GM12878 (cell line): Measurements from ENCODE around the gene EXOC3L1. TPM values are rescaled to one million over a fixed set of nuclear protein-coding genes. Genes with fewer than 3 reads are reported as not detected.

ENCODE experiments used
- ATAC-seq: fragments of 200-7000 bp; cut with Tn5 transposase; 3 replicates; pipeline ENCODE4 v1.9.1; 2020; ENCODE audit warnings: mild to moderate bottlenecking, moderate library complexity
- BruUV-seq: library from RNA; stranded (reverse); fragments of 400-500 nt; replicated peaks from 2 replicates; lab custom pipeline; 2021; lab: Mats Ljungman, UMichigan
- CTCF ChIA-PET: fragments of 300-600 bp; sonication (Branson Sonifier 250); formaldehyde crosslinking; extraction: SDS; loops from one replicate; lab custom pipeline; 2021; ENCODE audit warnings: inconsistent platforms; lab: Yijun Ruan, JAX
- POLR2A ChIA-PET: fragments of 350-600 bp; formaldehyde crosslinking; extraction: SDS; loops from one replicate; lab custom pipeline; 2021; ENCODE audit warnings: inconsistent platforms; lab: Charles Lee
- RAD21 ChIA-PET: fragments of 300-600 bp; sonication (Branson Sonifier 250); formaldehyde crosslinking; loops from one replicate; lab custom pipeline; 2023; ENCODE audit warnings: antibody characterized with exemption; ENCODE audit not compliant: unreplicated experiment; lab: Charles Lee
- SMC1A ChIA-PET: fragments of 300-600 bp; sonication (Branson Sonifier 250); formaldehyde crosslinking; loops from one replicate; lab custom pipeline; 2023; ENCODE audit not compliant: unreplicated experiment, uncharacterized antibody; lab: Charles Lee
- DNase-seq: peaks from one replicate; pipeline ENCODE4 v3.0.0-alpha.2; 2011; ENCODE audit warnings: low read depth, low spot score
- FAIRE-seq: peaks from 3 replicates; lab custom pipeline; 2011; peaks lifted over from hg19 to GRCh38; lab: Jason Lieb, UNC
- H2AFZ ChIP-seq: 2 replicates; pipeline ENCODE4 v1.6.0; 2011; ENCODE audit warnings: low read depth, low read length, control low read depth; ENCODE audit not compliant: control insufficient read depth
- H3K27ac ChIP-seq: 2 replicates; pipeline ENCODE4 v1.5.1; 2011; ENCODE audit warnings: control low read depth; ENCODE audit not compliant: control insufficient read depth, insufficient read depth
- H3K27me3 ChIP-seq, 2 experiments: replicated peaks in 1 of 2; 2 replicates each; pipeline versions ENCODE4 v1.6.0 to v1.6.1; 2011; ENCODE audit warnings: low read length in 1 of 2; ENCODE audit not compliant: control insufficient read depth in 2 of 2, insufficient read depth in 2 of 2
- H3K36me3 ChIP-seq, 2 experiments: 2 replicates each; pipeline ENCODE4 v1.5.1; 2011; ENCODE audit warnings: low read length in 1 of 2; ENCODE audit not compliant: control insufficient read depth in 2 of 2, insufficient read depth in 2 of 2
- H3K4me1 ChIP-seq: 2 replicates; pipeline ENCODE4 v1.6.1; 2011; ENCODE audit warnings: mild to moderate bottlenecking, low read length, moderate library complexity, mixed read lengths; ENCODE audit not compliant: control insufficient read depth, insufficient read depth
- H3K4me2 ChIP-seq: 2 replicates; pipeline ENCODE4 v1.6.0; 2011; ENCODE audit warnings: control low read depth; ENCODE audit not compliant: control insufficient read depth, insufficient read depth
- H3K4me3 ChIP-seq: fragments of 200-600 bp; sonication (generic); 2 replicates; pipeline ENCODE4 v1.5.1; 2016
- H3K79me2 ChIP-seq: 2 replicates; pipeline ENCODE4 v1.6.0; 2011; ENCODE audit warnings: low read length; ENCODE audit not compliant: control insufficient read depth, insufficient read depth
- H3K9ac ChIP-seq: 2 replicates; pipeline ENCODE4 v1.8.0; 2011; ENCODE audit warnings: low read length, control low read depth, mixed read lengths; ENCODE audit not compliant: control insufficient read depth, insufficient read depth
- H3K9me3 ChIP-seq: replicated peaks from 3 replicates; pipeline ENCODE4 v1.5.1; 2011; ENCODE audit warnings: mild to moderate bottlenecking, low read length; ENCODE audit not compliant: control insufficient read depth, insufficient read depth
- H4K20me1 ChIP-seq: 2 replicates; pipeline ENCODE4 v1.6.0; 2011; ENCODE audit not compliant: control insufficient read depth, insufficient read depth
- BRCA1 ChIP-seq: IDR thresholded peaks from 2 replicates; pipeline ENCODE4 v1.6.1; 2011; ENCODE audit warnings: low read depth, low read length, improper control_type of control experiment
- CREM ChIP-seq: IDR thresholded peaks from 2 replicates; pipeline ENCODE4 v1.6.1; 2014; ENCODE audit warnings: antibody characterized with exemption, low read depth
- HDAC2 ChIP-seq: fragments of 200-600 bp; sonication (generic); IDR thresholded peaks from 2 replicates; pipeline ENCODE4 v1.6.1; 2017
- JUNB ChIP-seq: IDR thresholded peaks from 2 replicates; pipeline ENCODE4 v1.6.1; 2016; ENCODE audit warnings: antibody characterized with exemption, mild to moderate bottlenecking
- MAX ChIP-seq: IDR thresholded peaks from 2 replicates; pipeline ENCODE4 v1.6.1; 2012; ENCODE audit warnings: low read depth, low read length, improper control_type of control experiment
- MTA3 ChIP-seq: IDR thresholded peaks from 2 replicates; pipeline ENCODE4 v1.6.1; 2012; ENCODE audit warnings: low read length, inconsistent platforms, borderline replicate concordance
- NFYA ChIP-seq: IDR thresholded peaks from 2 replicates; pipeline ENCODE4 v1.6.1; 2011; ENCODE audit warnings: low read depth, mild to moderate bottlenecking, low read length, improper control_type of control experiment, borderline replicate concordance
- PML ChIP-seq: IDR thresholded peaks from 2 replicates; pipeline ENCODE4 v1.6.1; 2012; ENCODE audit warnings: low read length, inconsistent platforms
- POLR2A ChIP-seq: IDR thresholded peaks from 2 replicates; pipeline ENCODE4 v1.6.1; 2011; ENCODE audit warnings: low read depth, mild to moderate bottlenecking, low read length
- SMAD1 ChIP-seq: fragments of 450-650 bp; IDR thresholded peaks from 2 replicates; pipeline ENCODE4 v1.6.1; 2018; ENCODE audit warnings: mild to moderate bottlenecking, low read depth; ENCODE audit not compliant: partially characterized antibody
- SPI1 ChIP-seq: IDR thresholded peaks from 2 replicates; pipeline ENCODE4 v1.6.1; 2011; ENCODE audit warnings: low read depth, mild to moderate bottlenecking, low read length, moderate library complexity, borderline replicate concordance; ENCODE audit not compliant: insufficient read depth
- TCF12 ChIP-seq: IDR thresholded peaks from 2 replicates; pipeline ENCODE4 v1.6.1; 2011; ENCODE audit warnings: low read depth, mild to moderate bottlenecking, low read length
- ZNF24 ChIP-seq: fragments of 450-650 bp; IDR thresholded peaks from 2 replicates; pipeline ENCODE4 v1.6.1; 2017; ENCODE audit warnings: antibody characterized with exemption, mild to moderate bottlenecking
- WGBS: methylation state at CpG from one replicate; pipeline ENCODE4 v1.1.6; 2016; ENCODE audit warnings: low lambda C conversion rate; ENCODE audit not compliant: insufficient replicate concordance, insufficient coverage; ENCODE audit errors: missing lambda C conversion rate; 5-methylcytosine and 5-hydroxymethylcytosine counted together
- in situ Hi-C: fragments of 300-500 bp; cut with MboI; formaldehyde crosslinking; loops from 9 replicates; pipeline ENCODE4 v1.14.3; 2018; ENCODE audit warnings: mixed read lengths
- intact Hi-C: fragments of 100-400 bp; cut with micrococcal nuclease; formaldehyde crosslinking; loops from one replicate; pipeline ENCODE4 v1.14.2; 2022; ENCODE audit not compliant: unreplicated experiment
- polyA plus RNA-seq, 11 experiments: library from polyadenylated mRNA; depleted of rRNA in 4 of 11; unstranded in 6 of 11; stranded (reverse) in 5 of 11; fragments of >200 nt; fragmentation: Nextera tagmentation in 4 of 11; fragmentation: Illumina TruSeq in 1 of 11; extraction: Ambion mirVana in 4 of 11; extraction: Trizol in 1 of 11; gene quantifications; 1 replicate in 1 of 11; 2 replicates in 10 of 11; pipeline versions ENCODE4 v1.2.1 to v1.2.3, GENCODE V29; 2011 to 2016; ENCODE audit warnings: inconsistent platforms in 2 of 11, missing spikeins in 2 of 11, low read depth in 1 of 11
- total RNA-seq, 4 experiments: library from RNA; depleted of rRNA in 3 of 4; stranded (reverse); fragments of >200 nt in 3 of 4; fragmentation: Illumina TruSeq in 1 of 4; extraction: Trizol in 1 of 4; gene quantifications; 2 replicates each; pipeline versions ENCODE4 v1.2.1 to v1.2.3, GENCODE V29; 2013 to 2021

Gene EXOC3L1
- total and polyA plus RNA-seq, 10 of the 15 experiments (the other 5 are each of a cell fraction or from before 2014, with no cell fraction given): 0.07 to 0.42 TPM; not detected in 8

GRCh38 chr16:67207249-67208091, 17.5 kb upstream of the EXOC3L1 start:
- Histone ChIP-seq H2AFZ (no peak overlapping the region), H3K79me2 (no peaks in the 10 kb centered on the region), H3K9ac (no peak overlapping the region), H3K4me2 (no peak overlapping the region), H4K20me1 (no peaks in the 10 kb centered on the region), H3K36me3 (peaks cover 0 to 11% of the 10 kb centered on the region in 2 experiments; a peak in 3 of 4 replicates), H3K27ac (no peak overlapping the region), H3K4me1 (no peaks in the 10 kb centered on the region), H3K27me3 (no peaks in the 10 kb centered on the region), H3K9me3 (no peaks in the 10 kb centered on the region), H3K4me3 (no peak overlapping the region)
- FAIRE-seq: no peak
- no peak for ATAC-seq
- no TSS peak for BruUV-seq
- intact Hi-C loops (no loop called here), in situ Hi-C loops (no loop called here)
- ChIA-PET POLR2A (no interaction called here), SMC1A (no interaction called here), RAD21 (interaction anchor here (1.0 kb wide), 1 partner anchor 71 kb away, joined by 3 read pairs; no protein-coding TSS in a partner anchor), CTCF (no interaction called here)
- peak; percentile 61 for TF ChIP-seq POLR2A
- no peak for TF ChIP-seq MTA3
- WGBS: 79% methylated on average over 21 of the region's 21 CpGs
- no peak for DNase-seq

- ChIA-PET SMC1A (no interaction called here), RAD21 (interaction anchor here (1.0 kb wide), 1 partner anchor 72 kb away, joined by 3 read pairs; no protein-coding TSS in a partner anchor), POLR2A (interaction anchor here (1.0 kb wide), 1 partner anchor 9 kb away, joined by 3 read pairs; no protein-coding TSS in a partner anchor), CTCF (interaction anchor here (0.5 kb wide), 1 partner anchor 10 kb away, joined by 4 read pairs; no protein-coding TSS in a partner anchor)
- WGBS: 80% methylated on average over 3 of the region's 3 CpGs
- no TSS peak for BruUV-seq
- no peaks in the 10 kb centered on the region for H3K9me3 ChIP-seq
- ATAC-seq: no peak
- in situ Hi-C loops: no loop called here
- no peak overlapping the region for H2AFZ ChIP-seq
- H3K4me2 ChIP-seq: no peak overlapping the region
- no peak overlapping the region for H3K27ac ChIP-seq
- H3K4me1 ChIP-seq: no peaks in the 10 kb centered on the region
- no peaks in the 10 kb centered on the region for H4K20me1 ChIP-seq
- no peak overlapping the region for H3K4me3 ChIP-seq
- no peak overlapping the region for H3K9ac ChIP-seq
- FAIRE-seq: no peak
- no peak for TF ChIP-seq ZNF24
- TF ChIP-seq SPI1: no peak
- no peak for TF ChIP-seq HDAC2
- no peak for TF ChIP-seq NFYA
- TF ChIP-seq MAX: no peak
- TF ChIP-seq TCF12: no peak
- TF ChIP-seq SMAD1: no peak
- TF ChIP-seq JUNB: no peak
- no peak for TF ChIP-seq PML
- no peak for TF ChIP-seq BRCA1
- no peak for TF ChIP-seq CREM
- TF ChIP-seq, all 136 proteins: peak for 0
- intact Hi-C loops: no loop called here
- no peak for DNase-seq
- Histone ChIP-seq H3K79me2 (no peaks in the 10 kb centered on the region), H3K27me3 (no peaks in the 10 kb centered on the region), H3K36me3 (peaks cover 3 to 16% of the 10 kb centered on the region in 2 experiments; a peak in 3 of 4 replicates)
Measured at GRCh38 chr16:67206838-67207248, 16.9 kb upstream of the EXOC3L1 start.
